Dermis microvascular lymphatic vessel endothelial cell (primary cell): ENCODE results near the gene PCAT7. TPM values are rescaled to one million over a fixed set of nuclear protein-coding genes. Genes with fewer than 3 reads are reported as not detected.
A peak's percentile ranks its signal among the peaks of the same experiment; 100 is the strongest.
"Not testable (repeated sequence)": the region's sequence is repeated elsewhere in the genome, so short reads cannot be mapped to it uniquely, and the experiment has no call there.

Experiments used
- DNase-seq, 2 donors: peaks; one replicate each; pipeline versions ENCODE4 v3.0.0 to v3.0.0-alpha.2; 2010; ENCODE audit warnings: low read depth in 2 of 2
- total RNA-seq: library from RNA; depleted of rRNA; stranded (reverse); fragments of >200 nt; gene quantifications from 2 replicates; pipeline ENCODE4 v1.2.1, GENCODE V29; 2014

The PCAT7 gene
- total RNA-seq: not detected in 2 replicates

GRCh38 chr9:94554439-94555331 is at the start of gene PCAT7:
Gene PCAT7, plus strand, starts transcription at chr9:94555083.
- DNase-seq: peak in 1 of 2 donors; percentile 20

GRCh38 chr9:94506370-94506769 is 48.5 kb upstream of the PCAT7 start:
- DNase-seq: not testable (repeated sequence)

- DNase-seq: no peak
These were observed 47.2 kb upstream of the PCAT7 start for GRCh38 chr9:94507531-94508258.

- DNase-seq: no peak
These were observed 43.5 kb upstream of the PCAT7 start for GRCh38 chr9:94511134-94511954.

- no peak for DNase-seq
These were observed 43.0 kb upstream of the PCAT7 start for GRCh38 chr9:94511955-94512265.

- no peak for DNase-seq
These were observed 40.2 kb upstream of the PCAT7 start for GRCh38 chr9:94514722-94515121.

GRCh38 chr9:94517254-94517653 is 37.6 kb upstream of the PCAT7 start:
- DNase-seq: no peak

GRCh38 chr9:94525396-94526035 is 29.4 kb upstream of the PCAT7 start:
- DNase-seq: no peak

GRCh38 chr9:94526271-94526670 is 28.6 kb upstream of the PCAT7 start:
- no peak for DNase-seq

- no peak for DNase-seq
These were observed 27.9 kb upstream of the PCAT7 start for GRCh38 chr9:94526951-94527350.

- DNase-seq: no peak
These were observed 26.0 kb upstream of the PCAT7 start for GRCh38 chr9:94528886-94529285.

- DNase-seq: no peak
These were observed 21.7 kb upstream of the PCAT7 start for GRCh38 chr9:94533155-94533554.

GRCh38 chr9:94533601-94534000 is 21.3 kb upstream of the PCAT7 start:
- DNase-seq: no peak

- DNase-seq: no peak
These were observed 20.0 kb upstream of the PCAT7 start for GRCh38 chr9:94534901-94535300.

- no peak for DNase-seq
These were observed 16.0 kb upstream of the PCAT7 start for GRCh38 chr9:94538908-94539307.

- DNase-seq: not testable (repeated sequence)
These were observed 10.5 kb upstream of the PCAT7 start for GRCh38 chr9:94544335-94544734.

- no peak for DNase-seq
These were observed 8.9 kb upstream of the PCAT7 start for GRCh38 chr9:94545940-94546339.

GRCh38 chr9:94553029-94553938 is 1.6 kb upstream of the PCAT7 start:
- DNase-seq: no peak

- DNase-seq: no peak
These were observed 825 bp upstream of the PCAT7 start for GRCh38 chr9:94554078-94554438.

GRCh38 chr9:94557376-94557775 is 2.5 kb downstream of the PCAT7 start:
- no peak for DNase-seq

- no peak for DNase-seq
These were observed 5.4 kb downstream of the PCAT7 start for GRCh38 chr9:94560237-94560636.
